HG02798 (cell line): ENCODE results near the gene CYTH2.
"Not testable (repeated sequence)": the region's sequence is repeated elsewhere in the genome, so short reads cannot be mapped to it uniquely, and the experiment has no call there.

Source experiments
- ATAC-seq: cut with Tn5 transposase; IDR thresholded peaks from one replicate; pipeline ENCODE4 v1.9.1; 2021; ENCODE audit warnings: mild to moderate bottlenecking; ENCODE audit not compliant: unreplicated experiment, poor library complexity

Gene CYTH2

DNA sequence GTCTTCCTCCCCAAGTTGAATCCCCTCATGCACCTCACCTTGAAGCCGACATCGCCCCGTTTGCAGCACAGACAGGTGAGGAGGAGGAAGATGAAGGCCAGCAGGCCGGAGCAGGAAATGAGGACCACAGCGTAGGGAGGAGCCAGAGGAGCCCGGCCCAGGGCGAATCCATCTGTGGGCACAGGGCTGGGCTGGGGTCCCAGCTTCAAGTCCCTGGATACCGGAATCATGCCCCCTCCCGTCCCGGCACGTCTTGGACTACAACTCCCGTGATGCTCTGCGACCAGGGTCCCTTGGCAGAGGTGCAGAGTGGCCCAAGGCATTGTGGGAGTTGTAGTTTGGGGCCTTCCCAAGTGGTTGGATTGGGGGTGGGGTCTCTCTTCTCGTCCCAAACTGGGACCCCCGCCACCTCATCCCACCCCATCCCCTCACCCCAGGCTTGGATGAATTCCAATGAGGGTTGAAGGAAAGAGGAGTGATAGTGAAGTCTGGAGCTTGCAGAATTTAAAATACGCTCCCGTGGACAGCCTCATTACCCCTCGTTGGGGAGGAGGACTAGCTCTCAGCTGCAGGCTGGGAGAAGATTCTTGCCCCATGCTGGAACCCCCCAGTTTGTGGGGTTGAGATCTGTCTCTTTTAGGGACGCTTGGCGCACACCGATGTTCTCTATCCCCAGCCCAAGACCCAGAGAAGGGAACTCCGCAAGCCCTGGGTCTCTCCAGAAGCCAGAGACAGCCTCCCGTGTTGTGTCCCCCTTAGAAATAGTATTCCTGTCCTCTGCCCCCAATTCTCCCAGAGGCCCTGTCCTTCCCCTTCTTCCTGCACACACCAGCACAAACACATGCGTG, 41.5 kb downstream of the CYTH2 start:
- ATAC-seq = peak; percentile 51

DNA sequence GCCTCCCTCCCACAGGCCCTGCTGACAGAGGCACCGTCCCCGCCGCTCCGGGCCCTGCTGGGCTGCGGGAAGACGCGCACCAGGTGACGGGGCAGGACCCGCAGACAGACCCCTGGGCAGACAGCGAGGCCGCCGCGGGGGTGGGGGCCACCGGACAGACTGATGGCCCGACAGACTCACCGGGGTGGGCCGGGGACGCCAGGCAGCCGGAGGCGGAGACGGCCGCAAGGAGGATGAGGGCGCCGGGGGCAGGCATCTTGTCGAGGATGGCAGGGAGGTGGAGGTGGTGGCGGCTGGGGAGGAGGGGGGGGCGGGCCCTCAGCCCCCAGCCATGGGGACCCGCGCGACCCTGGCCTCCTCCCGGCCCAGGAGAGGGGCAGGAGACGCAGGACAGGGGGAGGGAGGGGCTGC, 42.2 kb downstream of the CYTH2 start:
- no peak for ATAC-seq

GRCh38 chr19:48511800-48512503, 42.8 kb downstream of the CYTH2 start, which contains the start of gene LMTK3:
LMTK3 (minus strand) TSS chr19:48511835; CDS start chr19:48511576, 259 bp downstream.
- no peak for ATAC-seq

GRCh38 chr19:48512504-48513288, 43.5 kb downstream of the CYTH2 start:
- ATAC-seq = no peak

- no peak for ATAC-seq
These were observed 44.3 kb downstream of the CYTH2 start for GRCh38 chr19:48513289-48514122.

- no peak for ATAC-seq
These were observed 44.9 kb downstream of the CYTH2 start for GRCh38 chr19:48514123-48514458.

- no peak for ATAC-seq
These were observed 47.4 kb downstream of the CYTH2 start for GRCh38 chr19:48516536-48516935.

DNA sequence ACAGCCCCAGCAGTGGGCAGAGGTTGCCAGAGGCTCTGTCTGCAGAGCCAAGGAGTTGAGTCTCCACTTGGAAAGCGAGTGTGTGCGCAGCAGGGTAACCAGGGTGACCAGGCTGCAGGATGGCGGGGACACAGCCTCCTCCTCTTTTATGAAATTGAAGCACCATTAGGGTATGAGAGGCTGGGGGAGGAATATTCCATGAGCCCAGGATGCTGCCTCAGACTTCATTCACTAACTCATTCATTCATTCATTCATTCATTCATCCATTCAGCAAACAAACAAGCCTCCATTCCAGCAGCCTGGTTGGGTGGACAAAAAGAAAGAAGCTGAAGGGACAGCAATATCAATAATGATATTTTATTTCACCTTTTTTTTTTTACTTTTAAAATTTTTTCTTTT, 49.0 kb downstream of the CYTH2 start:
- ATAC-seq = no peak

DNA sequence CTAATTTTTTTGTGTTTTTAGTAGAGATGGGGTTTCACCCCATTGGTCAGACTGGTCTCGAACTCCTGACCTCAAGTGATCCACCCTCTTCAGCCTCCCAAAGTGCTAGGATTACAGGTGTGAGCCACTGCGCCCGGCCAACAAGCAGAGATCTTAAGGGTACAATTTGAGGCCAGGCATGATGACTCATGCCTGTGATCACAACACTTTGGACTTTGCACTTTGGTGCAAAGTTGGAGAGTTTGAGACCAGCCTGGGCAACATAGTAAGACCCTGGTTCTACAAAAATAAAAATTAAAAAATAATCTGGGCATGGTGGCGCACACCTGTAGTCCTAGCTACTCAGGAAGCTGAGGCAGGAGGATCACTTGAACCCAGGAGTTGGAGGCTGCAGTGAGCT, 50.3 kb downstream of the CYTH2 start:
- not testable (repeated sequence) for ATAC-seq

DNA sequence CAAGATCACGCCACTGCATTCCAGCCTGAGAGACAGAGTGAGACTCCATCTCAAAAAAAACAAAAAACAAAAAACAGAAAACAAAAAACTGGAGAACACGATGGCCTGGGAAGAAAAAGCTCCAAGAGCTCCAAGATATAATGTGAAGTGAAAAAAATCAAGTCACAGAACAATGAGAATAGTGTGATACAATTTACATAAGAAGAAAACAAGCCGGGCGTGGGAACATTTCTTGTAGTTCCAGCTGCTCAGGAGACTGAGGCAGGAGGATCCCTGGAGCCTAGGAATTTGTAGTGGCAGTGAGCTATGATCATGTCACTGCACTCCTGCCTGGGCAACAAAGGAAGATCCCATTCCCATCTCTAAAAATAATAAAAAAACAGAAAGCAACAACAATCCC, 51.0 kb downstream of the CYTH2 start:
- no peak for ATAC-seq

- no peak for ATAC-seq
These were observed 55.1 kb downstream of the CYTH2 start for GRCh38 chr19:48524221-48524620.

DNA sequence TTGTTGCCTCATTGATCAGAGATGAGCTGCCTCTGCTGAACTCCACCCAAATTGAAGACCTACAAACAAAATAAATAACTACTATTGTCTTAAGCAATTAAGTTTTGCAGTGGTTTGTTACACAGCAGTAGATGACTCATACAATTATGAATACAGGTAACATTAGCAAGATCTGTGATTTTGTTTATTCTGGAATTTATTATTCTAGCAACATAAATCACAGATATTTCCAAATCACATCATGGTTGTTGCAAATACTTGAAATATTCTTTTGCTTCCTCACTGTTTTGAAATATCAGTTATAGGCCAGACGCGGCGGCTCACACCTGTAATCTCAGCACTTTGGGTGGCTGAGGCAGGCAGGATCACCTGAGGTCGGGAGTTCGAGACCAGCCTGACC, 55.6 kb downstream of the CYTH2 start:
- ATAC-seq = no peak

DNA sequence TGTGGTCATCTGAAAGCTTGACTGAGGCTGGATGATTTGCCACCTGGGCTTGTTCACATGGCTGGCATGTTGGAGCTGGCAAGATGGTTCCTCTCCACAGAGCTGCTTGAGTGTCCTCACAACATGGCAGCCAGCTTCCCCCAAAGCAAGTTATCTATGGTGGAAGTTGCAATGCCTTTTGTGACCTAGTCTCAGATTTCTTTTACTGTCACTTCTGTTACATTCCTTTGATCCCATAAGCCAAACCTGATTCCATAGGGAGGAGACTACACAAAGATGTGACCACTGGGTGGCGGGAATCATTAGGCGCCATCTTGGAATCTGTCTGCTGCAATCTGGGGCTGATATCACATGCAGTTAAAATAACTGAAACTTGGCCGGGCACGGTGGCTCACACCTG, 60.0 kb downstream of the CYTH2 start:
- no peak for ATAC-seq

DNA sequence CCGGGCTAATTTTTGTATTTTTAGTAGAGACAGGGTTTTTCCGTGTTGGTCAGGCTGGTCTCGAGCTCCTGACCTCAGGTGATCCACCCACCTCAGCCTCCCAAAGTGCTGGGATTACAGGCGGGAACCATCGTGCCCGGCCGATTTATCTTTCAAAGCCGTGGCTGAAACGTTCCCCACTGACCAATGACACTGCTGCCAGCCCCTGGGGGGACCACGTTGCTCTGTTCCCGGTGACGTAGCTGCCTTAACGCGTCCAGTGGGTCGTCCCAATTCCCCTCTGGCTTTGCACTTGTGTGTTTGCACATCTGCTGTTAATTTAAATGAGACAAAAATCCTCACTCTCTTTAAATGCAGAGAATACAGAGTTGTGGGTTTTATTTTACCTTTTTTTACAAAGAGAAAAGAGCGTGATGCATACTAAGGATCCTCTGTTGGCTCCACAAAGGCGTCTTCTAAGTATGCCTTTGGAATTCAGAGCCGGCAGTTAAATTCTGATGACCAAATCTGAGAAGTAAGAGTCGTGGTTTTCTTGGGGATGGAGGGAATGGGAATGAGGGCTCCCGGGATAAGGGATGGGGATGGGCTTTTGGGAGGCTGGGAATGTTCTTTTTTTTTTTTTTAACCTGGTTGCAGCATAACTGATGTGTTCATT, 61.0 kb downstream of the CYTH2 start:
- ATAC-seq = no peak

DNA sequence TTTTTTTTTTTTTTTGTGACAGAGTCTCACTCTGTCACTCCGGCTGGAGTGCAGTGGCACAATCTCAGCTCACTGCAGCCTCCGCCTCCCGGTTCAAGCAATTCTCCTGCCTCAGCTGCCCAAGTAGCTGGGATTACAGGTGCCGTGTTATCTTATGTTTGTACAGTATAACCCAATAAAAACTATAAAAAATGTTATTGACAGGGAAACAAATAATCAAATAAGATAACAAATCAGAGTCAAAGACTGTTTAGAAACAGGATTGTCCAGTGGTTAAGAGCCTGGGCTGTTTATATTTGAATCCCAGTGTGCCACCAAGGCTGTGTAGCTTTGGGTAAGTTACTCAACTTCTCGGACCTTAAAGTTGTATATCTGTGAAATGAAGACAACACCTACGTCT, 61.6 kb downstream of the CYTH2 start:
- ATAC-seq = no peak
